GM13976 (cell line): ENCODE measurements around the gene KCNG2.

Source experiments
- DNase-seq: peaks from one replicate; pipeline ENCODE4 v3.0.0; 2012; ENCODE audit warnings: low spot score
- CTCF ChIP-seq: IDR thresholded peaks from 2 replicates; pipeline ENCODE4 v1.5.1; 2012; ENCODE audit warnings: borderline replicate concordance, mild to moderate bottlenecking; ENCODE audit not compliant: insufficient read depth; ENCODE audit errors: extremely low read depth, missing control alignments, control extremely low read depth
- in situ Hi-C: fragments of 300-500 bp; cut with MboI; formaldehyde crosslinking; loops from one replicate; pipeline ENCODE4 v1.12.0; 2022; ENCODE audit warnings: low sequenced_read_pairs, mixed read lengths, inconsistent platforms; ENCODE audit not compliant: unreplicated experiment

Gene KCNG2

GRCh38 chr18:79916546-79917168 is 118.9 kb downstream of the KCNG2 start:
- in situ Hi-C loops = no loop called here
- no peak for DNase-seq
- TF ChIP-seq CTCF = no peak

GRCh38 chr18:79917169-79917852 is 119.6 kb downstream of the KCNG2 start:
- DNase-seq = no peak
- TF ChIP-seq CTCF = no peak
- in situ Hi-C loops = no loop called here

GRCh38 chr18:79917853-79918614 is 120.3 kb downstream of the KCNG2 start:
- no peak for DNase-seq
- in situ Hi-C loops = no loop called here

GRCh38 chr18:79918615-79919011 is 120.9 kb downstream of the KCNG2 start:
- no peak for DNase-seq
- in situ Hi-C loops = no loop called here
- TF ChIP-seq CTCF = no peak

More at GRCh38 chr18:79917853-79918614, 120.3 kb downstream of the KCNG2 start:
- no peak for TF ChIP-seq CTCF

GRCh38 chr18:79919089-79919488 is 121.4 kb downstream of the KCNG2 start:
- DNase-seq = no peak
- in situ Hi-C loops = no loop called here
- TF ChIP-seq CTCF = no peak

GRCh38 chr18:79921984-79922965 is 124.5 kb downstream of the KCNG2 start:
- no peak for TF ChIP-seq CTCF
- in situ Hi-C loops = no loop called here

More at GRCh38 chr18:79921984-79922965, 124.5 kb downstream of the KCNG2 start:
- no peak for DNase-seq
